ENCODE results near the gene CDK5R2.

CDK5R2 gene

DNA sequence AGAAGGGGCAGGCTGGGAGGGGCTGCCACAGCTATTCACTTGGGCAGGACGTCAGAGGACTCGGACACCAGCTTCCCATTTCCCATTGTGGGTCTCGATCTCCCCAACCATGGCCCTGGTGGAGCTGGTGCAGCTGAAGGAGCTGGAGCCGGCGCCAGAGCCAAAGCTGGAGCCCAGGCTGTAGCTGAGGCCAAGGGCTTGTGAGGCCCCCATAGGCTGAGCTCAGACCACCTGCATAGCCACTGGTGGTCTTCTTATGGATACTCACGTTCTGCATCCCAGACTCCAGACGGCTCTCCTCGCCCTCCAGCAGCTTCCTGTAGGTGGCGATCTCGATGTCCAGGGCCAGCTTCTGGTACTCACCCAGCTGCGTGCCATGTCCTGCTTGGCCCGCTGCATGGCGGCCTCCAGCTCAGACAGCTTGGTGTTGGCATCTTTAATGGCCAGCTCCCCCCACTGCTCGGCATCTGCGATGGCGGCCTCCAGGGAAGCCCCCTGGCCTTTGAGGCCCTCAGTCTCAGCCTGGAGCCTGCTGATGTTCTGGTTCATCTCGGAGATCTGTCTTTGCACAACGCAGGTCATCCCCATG, 6.0 kb upstream of the CDK5R2 start:
- Histone ChIP-seq H3K4me3 (ENCODE audit: low read length) (no peak overlapping the region), H3K4me1 (ENCODE audit: insufficient read depth, low read length) (no peaks in the 10 kb centered on the region), H3K9me3 (ENCODE audit: insufficient read depth, low read depth, low read length) (no peaks in the 10 kb centered on the region), H3K27me3 (ENCODE audit: insufficient read depth, low read length) (peaks cover 65% of the 10 kb centered on the region), H3K9ac (ENCODE audit: low read depth, low read length) (no peak overlapping the region), H3K36me3 (ENCODE audit: insufficient read depth, low read depth, low read length) (no peaks in the 10 kb centered on the region), H3K27ac (ENCODE audit: low read length) (no peak overlapping the region)

DNA sequence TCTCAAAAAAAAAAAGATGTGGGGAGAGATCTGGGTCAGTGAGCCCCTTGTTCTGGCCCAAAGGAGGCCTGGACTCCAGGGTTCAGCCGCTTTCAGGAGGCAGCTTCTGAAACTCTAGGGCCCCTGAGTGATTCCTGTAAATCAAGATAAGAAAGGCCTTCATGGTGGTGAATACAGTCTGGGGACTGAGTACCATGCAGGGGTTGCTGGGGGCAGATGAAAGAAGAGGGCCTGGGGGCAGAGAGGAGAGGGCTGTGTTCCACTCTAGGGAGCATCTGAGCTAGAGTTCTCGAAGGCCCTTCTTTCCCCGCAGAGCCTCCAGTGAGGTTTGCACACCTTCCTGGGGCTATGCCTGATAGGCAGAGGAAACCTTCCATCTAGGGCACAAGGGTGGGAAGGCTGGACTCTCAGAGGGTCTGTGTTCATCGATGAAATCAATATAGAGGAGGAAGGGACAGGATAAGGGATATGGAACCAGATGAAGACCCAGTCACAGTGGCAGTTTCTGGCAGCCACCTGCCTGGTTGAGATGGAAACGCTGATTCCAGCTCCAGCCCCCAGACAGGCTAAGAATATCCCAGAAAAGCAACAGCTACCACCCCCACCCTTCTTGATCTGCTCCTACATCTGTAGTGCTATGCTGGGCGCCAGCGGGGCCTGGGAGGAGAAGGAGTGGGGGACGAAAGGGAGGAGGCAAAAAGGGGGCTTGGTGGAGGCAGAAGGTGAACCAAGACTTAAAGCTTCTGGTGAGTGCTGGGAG, 4.7 kb upstream of the CDK5R2 start:
- Histone ChIP-seq H3K9me3 (ENCODE audit: insufficient read depth, low read depth, low read length) (no peaks in the 10 kb centered on the region), H3K27me3 (ENCODE audit: insufficient read depth, low read length) (peaks cover 72% of the 10 kb centered on the region), H3K36me3 (ENCODE audit: insufficient read depth, low read depth, low read length) (no peaks in the 10 kb centered on the region), H3K9ac (ENCODE audit: low read depth, low read length) (no peak overlapping the region), H3K27ac (ENCODE audit: low read length) (no peak overlapping the region), H3K4me1 (ENCODE audit: insufficient read depth, low read length) (no peaks in the 10 kb centered on the region), H3K4me3 (ENCODE audit: low read length) (no peak overlapping the region)

DNA sequence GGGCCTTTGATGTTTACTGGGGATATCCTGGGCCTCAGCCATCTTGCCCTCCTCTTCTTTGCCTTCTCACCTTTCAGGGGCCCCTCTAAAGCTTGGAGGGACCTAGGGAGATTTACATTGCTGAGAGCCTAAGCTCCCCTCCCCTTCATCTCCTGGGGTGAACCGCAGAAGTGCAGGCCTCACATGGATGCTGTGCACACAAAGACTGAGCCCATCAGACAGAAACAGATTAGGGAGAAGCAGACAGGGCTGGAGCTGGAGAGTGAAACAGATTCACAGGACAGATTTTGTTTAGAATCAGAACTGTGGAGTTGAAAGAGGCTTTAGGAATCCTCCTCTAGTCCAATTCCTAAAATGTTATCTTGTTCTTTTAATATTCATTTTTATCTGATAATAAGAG, 3.4 kb upstream of the CDK5R2 start:
- H3K27me3 ChIP-seq (ENCODE audit: insufficient read depth, low read length): peaks cover 73% of the 10 kb centered on the region
- H3K9me3 ChIP-seq (ENCODE audit: insufficient read depth, low read depth, low read length): no peaks in the 10 kb centered on the region

DNA sequence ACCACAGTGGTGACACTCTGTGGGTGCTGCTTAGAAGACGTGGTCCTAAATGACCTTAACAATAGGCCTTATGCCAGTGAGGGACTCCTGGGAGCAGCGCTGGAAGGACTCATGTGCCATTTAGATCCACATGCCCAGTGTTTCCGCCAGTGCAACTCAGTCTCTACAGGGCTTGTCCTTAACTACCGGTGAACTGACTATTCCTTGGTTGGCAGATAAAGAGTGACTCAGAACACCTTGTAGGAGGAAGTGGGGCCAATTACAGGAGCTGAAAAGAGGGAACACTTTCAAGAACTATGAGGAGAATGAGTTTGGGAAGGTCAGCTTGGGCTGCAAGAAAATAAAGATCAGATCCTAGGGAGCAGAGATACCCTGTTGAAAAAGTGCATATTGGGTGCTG, 1.8 kb upstream of the CDK5R2 start:
- H3K27me3 ChIP-seq (ENCODE audit: insufficient read depth, low read length): peaks cover 89% of the 10 kb centered on the region
- no peaks in the 10 kb centered on the region for H3K9me3 ChIP-seq (ENCODE audit: insufficient read depth, low read depth, low read length)
- no peak overlapping the region for H3K4me3 ChIP-seq (ENCODE audit: low read length)
- H3K36me3 ChIP-seq (ENCODE audit: insufficient read depth, low read depth, low read length): no peaks in the 10 kb centered on the region
- H3K9ac ChIP-seq (ENCODE audit: low read depth, low read length): no peak overlapping the region
- peaks cover 4% of the 10 kb centered on the region for H3K4me1 ChIP-seq (ENCODE audit: insufficient read depth, low read length)
- H3K27ac ChIP-seq (ENCODE audit: low read length): no peak overlapping the region

More for the DNA sequence above, 3.4 kb upstream of the CDK5R2 start:
- no peaks in the 10 kb centered on the region; the same call in 1 of the 2 replicates for H3K4me1 ChIP-seq (ENCODE audit: insufficient read depth, low read length)
- no peak overlapping the region for H3K27ac ChIP-seq (ENCODE audit: low read length)
- H3K4me3 ChIP-seq (ENCODE audit: low read length): no peak overlapping the region
- no peaks in the 10 kb centered on the region for H3K36me3 ChIP-seq (ENCODE audit: insufficient read depth, low read depth, low read length)
- no peak overlapping the region for H3K9ac ChIP-seq (ENCODE audit: low read depth, low read length)

DNA sequence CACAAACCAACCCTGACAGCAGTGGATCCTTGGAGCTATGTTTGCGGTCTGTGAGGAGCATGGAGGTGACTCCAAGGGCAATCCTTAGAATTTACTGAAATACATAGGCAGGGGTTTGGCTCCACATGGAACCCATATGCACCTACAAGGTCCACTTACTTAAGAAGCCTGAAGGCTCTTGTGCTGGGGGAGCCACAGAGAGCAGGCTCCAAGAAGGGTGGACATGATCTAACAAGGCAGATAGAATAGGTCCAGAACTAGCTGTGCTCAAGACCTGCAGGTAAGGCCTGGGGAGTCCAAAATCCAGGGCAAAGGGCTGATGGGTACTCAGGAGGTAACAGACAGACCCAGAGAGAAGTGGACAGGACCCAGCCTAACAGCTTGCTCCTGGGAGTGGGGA, 1.2 kb upstream of the CDK5R2 start:
- Histone ChIP-seq H3K9me3 (ENCODE audit: insufficient read depth, low read depth, low read length) (no peaks in the 10 kb centered on the region), H3K36me3 (ENCODE audit: insufficient read depth, low read depth, low read length) (no peaks in the 10 kb centered on the region), H3K4me3 (ENCODE audit: low read length) (no peak overlapping the region), H3K4me1 (ENCODE audit: insufficient read depth, low read length) (peaks cover 4% of the 10 kb centered on the region), H3K27ac (ENCODE audit: low read length) (no peak overlapping the region), H3K27me3 (ENCODE audit: insufficient read depth, low read length) (peaks cover 91% of the 10 kb centered on the region), H3K9ac (ENCODE audit: low read depth, low read length) (no peak overlapping the region)

DNA sequence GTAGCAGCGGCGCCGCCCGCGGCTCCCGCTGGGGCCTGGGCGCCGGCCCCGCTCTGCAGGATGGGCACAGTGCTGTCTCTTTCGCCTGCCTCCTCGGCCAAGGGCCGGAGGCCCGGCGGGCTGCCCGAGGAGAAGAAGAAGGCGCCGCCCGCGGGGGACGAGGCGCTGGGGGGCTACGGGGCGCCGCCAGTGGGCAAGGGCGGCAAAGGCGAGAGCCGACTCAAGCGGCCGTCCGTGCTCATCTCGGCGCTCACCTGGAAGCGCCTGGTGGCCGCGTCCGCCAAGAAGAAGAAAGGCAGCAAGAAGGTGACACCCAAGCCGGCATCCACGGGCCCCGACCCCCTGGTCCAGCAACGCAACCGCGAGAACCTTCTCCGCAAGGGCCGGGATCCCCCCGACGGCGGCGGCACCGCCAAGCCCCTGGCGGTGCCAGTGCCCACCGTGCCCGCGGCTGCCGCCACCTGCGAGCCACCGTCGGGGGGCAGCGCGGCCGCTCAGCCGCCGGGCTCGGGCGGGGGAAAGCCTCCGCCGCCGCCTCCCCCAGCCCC, 369 bp downstream of the CDK5R2 start:
- no peak overlapping the region for H3K9ac ChIP-seq (ENCODE audit: low read depth, low read length)
- H3K36me3 ChIP-seq (ENCODE audit: insufficient read depth, low read depth, low read length): no peaks in the 10 kb centered on the region
- H3K9me3 ChIP-seq (ENCODE audit: insufficient read depth, low read depth, low read length): no peaks in the 10 kb centered on the region
- H3K27ac ChIP-seq (ENCODE audit: low read length): no peak overlapping the region
- peaks cover 15% of the 10 kb centered on the region for H3K4me1 ChIP-seq (ENCODE audit: insufficient read depth, low read length)
- peaks cover 86% of the 10 kb centered on the region for H3K27me3 ChIP-seq (ENCODE audit: insufficient read depth, low read length)
- peak overlapping the region; percentile 89; the same call in 1 of the 2 replicates for H3K4me3 ChIP-seq (ENCODE audit: low read length)

DNA sequence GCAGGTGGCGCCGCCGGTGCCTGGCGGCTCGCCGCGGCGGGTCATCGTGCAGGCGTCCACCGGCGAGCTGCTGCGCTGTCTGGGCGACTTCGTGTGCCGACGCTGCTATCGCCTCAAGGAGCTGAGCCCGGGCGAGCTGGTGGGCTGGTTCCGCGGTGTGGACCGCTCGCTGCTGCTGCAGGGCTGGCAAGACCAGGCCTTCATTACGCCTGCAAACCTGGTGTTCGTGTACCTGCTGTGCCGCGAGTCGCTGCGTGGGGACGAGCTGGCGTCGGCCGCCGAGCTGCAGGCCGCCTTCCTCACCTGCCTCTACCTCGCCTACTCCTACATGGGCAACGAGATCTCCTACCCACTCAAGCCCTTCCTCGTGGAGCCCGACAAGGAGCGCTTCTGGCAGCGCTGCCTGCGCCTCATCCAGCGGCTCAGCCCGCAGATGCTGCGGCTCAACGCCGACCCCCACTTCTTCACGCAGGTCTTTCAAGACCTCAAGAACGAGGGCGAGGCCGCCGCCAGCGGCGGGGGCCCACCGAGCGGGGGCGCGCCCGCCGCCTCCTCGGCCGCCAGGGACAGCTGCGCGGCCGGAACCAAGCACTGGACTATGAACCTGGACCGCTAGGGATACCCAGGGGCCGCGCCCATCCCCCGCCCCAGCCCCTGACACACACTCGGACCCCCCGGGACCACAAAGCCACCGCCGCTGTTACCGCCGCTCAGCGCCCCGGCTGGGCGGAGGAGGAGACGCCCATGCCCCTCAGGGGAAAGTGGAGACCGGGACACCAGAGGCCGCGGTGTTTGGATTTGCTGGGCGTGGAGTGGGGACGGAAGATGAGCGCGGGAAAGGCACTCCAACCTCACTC, 1.1 kb downstream of the CDK5R2 start:
- H3K27ac ChIP-seq (ENCODE audit: low read length): no peak overlapping the region
- no peak overlapping the region for H3K9ac ChIP-seq (ENCODE audit: low read depth, low read length)
- peaks cover 15% of the 10 kb centered on the region for H3K4me1 ChIP-seq (ENCODE audit: insufficient read depth, low read length)
- no peak overlapping the region for H3K4me3 ChIP-seq (ENCODE audit: low read length)
- H3K9me3 ChIP-seq (ENCODE audit: insufficient read depth, low read depth, low read length): no peaks in the 10 kb centered on the region
- no peaks in the 10 kb centered on the region for H3K36me3 ChIP-seq (ENCODE audit: insufficient read depth, low read depth, low read length)
- H3K27me3 ChIP-seq (ENCODE audit: insufficient read depth, low read length): peaks cover 79% of the 10 kb centered on the region

DNA sequence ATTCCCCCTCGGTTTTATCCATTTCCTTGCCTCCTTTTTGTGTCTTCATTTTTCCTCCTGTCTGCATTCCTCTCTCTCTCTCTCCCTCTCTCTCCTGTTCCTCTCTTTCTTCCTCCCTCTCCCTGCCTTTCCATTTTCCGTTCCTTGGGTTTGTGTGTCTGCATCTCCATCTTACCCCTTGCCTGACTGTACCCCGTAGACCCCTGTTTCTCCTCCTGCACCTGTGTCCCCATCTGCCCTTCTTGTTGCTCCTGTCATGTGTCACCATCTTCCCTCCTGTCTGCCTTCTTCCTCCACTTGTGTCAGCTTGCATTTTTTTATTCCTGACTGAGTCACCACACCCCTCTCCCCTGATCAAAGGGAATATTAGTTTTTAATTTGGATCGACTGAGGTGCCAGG, 1.8 kb downstream of the CDK5R2 start:
- no peak overlapping the region for H3K9ac ChIP-seq (ENCODE audit: low read depth, low read length)
- peak overlapping the region; percentile 26; the same call in 1 of the 2 replicates for H3K4me3 ChIP-seq (ENCODE audit: low read length)
- H3K4me1 ChIP-seq (ENCODE audit: insufficient read depth, low read length): peaks cover 15% of the 10 kb centered on the region
- H3K36me3 ChIP-seq (ENCODE audit: insufficient read depth, low read depth, low read length): no peaks in the 10 kb centered on the region
- H3K27me3 ChIP-seq (ENCODE audit: insufficient read depth, low read length): peaks cover 75% of the 10 kb centered on the region
- H3K27ac ChIP-seq (ENCODE audit: low read length): no peak overlapping the region
- no peaks in the 10 kb centered on the region for H3K9me3 ChIP-seq (ENCODE audit: insufficient read depth, low read depth, low read length)

DNA sequence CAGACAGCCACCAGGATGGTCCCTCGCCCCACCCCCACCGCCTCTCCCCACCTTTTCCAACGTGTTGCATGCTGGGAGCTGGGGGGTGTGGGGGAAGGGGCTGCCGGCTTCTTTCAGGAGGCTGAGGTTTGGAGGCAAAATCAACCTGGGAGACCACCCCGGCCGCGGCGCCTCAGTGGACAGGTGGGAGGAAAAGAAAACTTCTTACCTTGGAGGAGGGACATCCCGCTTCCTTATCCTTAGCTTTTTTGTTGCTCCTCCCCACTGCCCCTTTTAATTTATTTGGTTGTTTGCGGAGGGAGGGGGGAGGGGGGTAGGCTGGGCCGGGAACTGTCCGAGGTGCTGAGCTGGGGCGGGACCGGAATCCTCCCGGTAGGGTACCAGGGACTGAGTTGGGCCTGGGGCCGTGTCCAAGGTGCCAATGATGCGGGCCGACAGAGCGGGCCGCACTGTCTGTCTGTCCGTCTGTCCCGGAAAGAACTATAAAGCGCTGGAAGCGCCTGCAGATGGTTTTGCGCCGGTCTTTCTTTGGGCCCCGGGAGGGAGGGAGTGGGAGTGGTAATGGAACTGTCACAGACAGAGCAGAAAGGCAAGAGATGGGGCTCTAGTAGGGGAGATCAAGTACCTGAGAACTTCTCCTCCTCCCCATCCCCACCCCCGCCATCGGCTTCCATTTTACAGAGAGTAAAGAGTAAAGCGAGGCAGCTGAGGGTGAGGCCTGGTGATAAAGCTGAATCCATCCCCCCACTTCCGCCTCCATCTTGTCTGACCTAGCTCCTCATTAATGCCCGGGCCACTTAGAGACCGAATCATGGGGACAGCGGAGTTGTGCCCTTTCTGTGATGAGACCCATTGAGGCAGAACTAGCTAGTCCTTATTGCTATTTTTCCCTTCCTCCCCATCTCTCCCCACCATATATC, 2.4 kb downstream of the CDK5R2 start:
- H3K36me3 ChIP-seq (ENCODE audit: insufficient read depth, low read depth, low read length): no peaks in the 10 kb centered on the region
- H3K9ac ChIP-seq (ENCODE audit: low read depth, low read length): no peak overlapping the region
- H3K4me3 ChIP-seq (ENCODE audit: low read length): peak overlapping the region; percentile 26; the same call in 1 of the 2 replicates
- H3K4me1 ChIP-seq (ENCODE audit: insufficient read depth, low read length): peaks cover 15% of the 10 kb centered on the region
- peaks cover 72% of the 10 kb centered on the region for H3K27me3 ChIP-seq (ENCODE audit: insufficient read depth, low read length)
- no peak overlapping the region for H3K27ac ChIP-seq (ENCODE audit: low read length)
- no peaks in the 10 kb centered on the region for H3K9me3 ChIP-seq (ENCODE audit: insufficient read depth, low read depth, low read length)

DNA sequence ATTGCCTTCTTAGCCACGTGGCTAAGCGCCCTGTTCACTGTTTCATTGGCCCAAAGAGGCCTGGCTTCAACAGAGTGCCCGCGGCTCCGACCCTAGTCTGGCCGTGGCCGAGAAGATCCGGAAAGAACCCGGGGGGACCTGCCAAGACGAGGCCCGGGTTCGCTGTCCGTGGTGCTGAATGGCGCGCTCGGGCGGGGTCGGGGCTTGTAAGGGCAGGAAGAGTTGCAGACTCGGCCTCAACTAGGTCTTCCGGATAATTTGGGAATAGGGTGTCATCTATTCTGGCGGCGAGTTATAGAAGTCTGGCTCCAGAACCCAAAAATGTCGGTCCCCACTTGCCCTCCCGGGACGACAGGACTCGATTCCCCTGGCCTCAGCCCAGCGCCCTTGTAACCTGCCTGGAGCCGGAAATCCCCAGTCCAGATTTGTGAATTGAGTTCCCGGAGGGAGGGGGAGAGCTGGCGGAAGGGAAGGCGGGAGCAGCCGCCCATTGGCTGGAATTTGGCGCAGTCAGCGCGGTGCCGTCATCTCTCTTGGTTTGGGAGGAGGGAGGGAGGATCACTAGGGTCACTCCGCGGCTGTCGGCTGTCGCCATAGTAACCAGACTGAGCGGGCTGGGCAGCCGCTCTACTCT, 3.5 kb downstream of the CDK5R2 start:
- no peaks in the 10 kb centered on the region for H3K36me3 ChIP-seq (ENCODE audit: insufficient read depth, low read depth, low read length)
- H3K27me3 ChIP-seq (ENCODE audit: insufficient read depth, low read length): peaks cover 69% of the 10 kb centered on the region
- H3K27ac ChIP-seq (ENCODE audit: low read length): no peak overlapping the region
- H3K9ac ChIP-seq (ENCODE audit: low read depth, low read length): no peak overlapping the region
- peaks cover 15% of the 10 kb centered on the region for H3K4me1 ChIP-seq (ENCODE audit: insufficient read depth, low read length)
- H3K9me3 ChIP-seq (ENCODE audit: insufficient read depth, low read depth, low read length): no peaks in the 10 kb centered on the region
- H3K4me3 ChIP-seq (ENCODE audit: low read length): peak overlapping the region; percentile 82

All from iPS-20b (cell line).